Coronary artery (tissue), 2 donors: ENCODE measurements around the gene GUCD1.
"Not testable (repeated sequence)": the region's sequence is repeated elsewhere in the genome, so short reads cannot be mapped to it uniquely, and the experiment has no call there.

Source experiments
- DNase-seq: peaks from one replicate; pipeline ENCODE4 v3.0.0-alpha.2; 2017; ENCODE audit warnings: low spot score
- H3K27ac ChIP-seq, 2 donors: fragments of 200-600 bp; sonication (generic); one replicate each; pipeline ENCODE4 v1.5.1; 2016 to 2019
- H3K4me3 ChIP-seq: fragments of 200-600 bp; sonication (generic); 2 replicates; pipeline ENCODE4 v1.5.1; 2016; ENCODE audit warnings: mild to moderate bottlenecking, moderate library complexity
- CTCF ChIP-seq: fragments of 200-600 bp; sonication (generic); IDR thresholded peaks from one replicate; pipeline ENCODE4 v1.5.1; 2019; ENCODE audit warnings: antibody characterized with exemption

Gene GUCD1

GRCh38 chr22:24565077-24565476 is 10.1 kb upstream of the GUCD1 start:
- DNase-seq = no peak
- no peak overlapping the region for H3K4me3 ChIP-seq
- no peak for TF ChIP-seq CTCF
- peak overlapping the region in 1 of 2 donors; percentile 50 for H3K27ac ChIP-seq

- Histone ChIP-seq H3K27ac (peak overlapping the region in 1 of 2 donors; percentile 50), H3K4me3 (no peak overlapping the region)
- DNase-seq = no peak
Observed at GRCh38 chr22:24564376-24565058, 9.6 kb upstream of the GUCD1 start.

GRCh38 chr22:24563246-24563645 is 8.3 kb upstream of the GUCD1 start:
- no peak overlapping the region for H3K4me3 ChIP-seq
- DNase-seq = no peak
- no peak overlapping the region for H3K27ac ChIP-seq
- TF ChIP-seq CTCF = no peak

More at GRCh38 chr22:24564376-24565058, 9.6 kb upstream of the GUCD1 start:
- TF ChIP-seq CTCF = no peak

- Histone ChIP-seq H3K27ac (no peak overlapping the region), H3K4me3 (no peak overlapping the region)
- no peak for DNase-seq
- TF ChIP-seq CTCF = no peak
Observed at GRCh38 chr22:24559471-24559870, 4.5 kb upstream of the GUCD1 start.

- H3K27ac ChIP-seq = peak within 1 kb of the TSS; percentile 97 to 98
- no peak for TF ChIP-seq CTCF
- H3K4me3 ChIP-seq = peak within 1 kb of the TSS; percentile 100
- DNase-seq = peak; percentile 100
Observed at GRCh38 chr22:24555165-24556039, 464 bp upstream of the GUCD1 start, which contains the start of gene SNRPD3. Gene SNRPD3, plus strand, starts transcription at chr22:24555999. Its CDS starts 1,676 bp downstream, at chr22:24557675.

GRCh38 chr22:24553597-24554312 is 1.2 kb downstream of the GUCD1 start:
- DNase-seq = no peak
- H3K4me3 ChIP-seq = peak overlapping the region; percentile 100
- no peak for TF ChIP-seq CTCF
- peak overlapping the region; percentile 89 to 97 for H3K27ac ChIP-seq

GRCh38 chr22:24552503-24553286 is 2.2 kb downstream of the GUCD1 start:
- not testable (repeated sequence) for DNase-seq, H3K4me3 ChIP-seq, H3K27ac ChIP-seq
